Ishikawa (cell line): ENCODE data around the gene GPAM.

Experiments used
- CEBPB ChIP-seq: IDR thresholded peaks from 2 replicates; pipeline ENCODE4 v1.6.1; 2012
- CREB1 ChIP-seq: IDR thresholded peaks from 2 replicates; pipeline ENCODE4 v1.6.1; 2012; ENCODE audit warnings: low read depth
- EGR1 ChIP-seq: IDR thresholded peaks from 2 replicates; pipeline ENCODE4 v1.6.1; 2012
- EP300 ChIP-seq: IDR thresholded peaks from 2 replicates; pipeline ENCODE4 v1.6.1; 2012; ENCODE audit warnings: borderline replicate concordance
- FOXM1 ChIP-seq: IDR thresholded peaks from 2 replicates; pipeline ENCODE4 v1.6.1; 2012; ENCODE audit warnings: low read depth, borderline replicate concordance
- MAX ChIP-seq: IDR thresholded peaks from 2 replicates; pipeline ENCODE4 v1.6.1; 2012
- NFIC ChIP-seq: IDR thresholded peaks from 2 replicates; pipeline ENCODE4 v1.6.1; 2012
- RAD21 ChIP-seq: IDR thresholded peaks from 2 replicates; pipeline ENCODE4 v1.6.1; 2012; ENCODE audit warnings: low read depth
- REST ChIP-seq: IDR thresholded peaks from 2 replicates; pipeline ENCODE4 v1.6.1; 2012; ENCODE audit warnings: low read depth, mild to moderate bottlenecking
- TAF1 ChIP-seq: IDR thresholded peaks from 2 replicates; pipeline ENCODE4 v1.6.1; 2012; ENCODE audit warnings: low read depth, mild to moderate bottlenecking
- TCF12 ChIP-seq: IDR thresholded peaks from 2 replicates; pipeline ENCODE4 v1.6.1; 2012; ENCODE audit warnings: low read depth
- TEAD4 ChIP-seq: IDR thresholded peaks from 2 replicates; pipeline ENCODE4 v1.6.1; 2012
- USF1 ChIP-seq: IDR thresholded peaks from 2 replicates; pipeline ENCODE4 v1.6.1; 2012
- YY1 ChIP-seq: IDR thresholded peaks from 2 replicates; pipeline ENCODE4 v1.6.1; 2012; ENCODE audit warnings: low read depth
- ZBTB7A ChIP-seq: IDR thresholded peaks from 2 replicates; pipeline ENCODE4 v1.6.1; 2012; ENCODE audit warnings: low read depth

GPAM gene

GRCh38 chr10:112195224-112195623 lies 11.7 kb upstream of the GPAM start:
- TF ChIP-seq NFIC (no peak), ZBTB7A (no peak), FOXM1 (no peak), TAF1 (no peak), CREB1 (no peak), RAD21 (no peak), MAX (no peak), EGR1 (no peak), YY1 (no peak), TCF12 (no peak), CEBPB (no peak), TEAD4 (no peak), REST (no peak), EP300 (no peak), USF1 (no peak)

GRCh38 chr10:112191791-112192190 lies 8.2 kb upstream of the GPAM start:
- TF ChIP-seq CEBPB: no peak
- TF ChIP-seq NFIC: no peak
- TF ChIP-seq EGR1: no peak
- no peak for TF ChIP-seq TEAD4
- no peak for TF ChIP-seq YY1
- TF ChIP-seq FOXM1: no peak
- TF ChIP-seq REST: no peak
- no peak for TF ChIP-seq RAD21
- no peak for TF ChIP-seq TAF1
- TF ChIP-seq TCF12: no peak
- TF ChIP-seq MAX: no peak
- TF ChIP-seq USF1: no peak

DNA sequence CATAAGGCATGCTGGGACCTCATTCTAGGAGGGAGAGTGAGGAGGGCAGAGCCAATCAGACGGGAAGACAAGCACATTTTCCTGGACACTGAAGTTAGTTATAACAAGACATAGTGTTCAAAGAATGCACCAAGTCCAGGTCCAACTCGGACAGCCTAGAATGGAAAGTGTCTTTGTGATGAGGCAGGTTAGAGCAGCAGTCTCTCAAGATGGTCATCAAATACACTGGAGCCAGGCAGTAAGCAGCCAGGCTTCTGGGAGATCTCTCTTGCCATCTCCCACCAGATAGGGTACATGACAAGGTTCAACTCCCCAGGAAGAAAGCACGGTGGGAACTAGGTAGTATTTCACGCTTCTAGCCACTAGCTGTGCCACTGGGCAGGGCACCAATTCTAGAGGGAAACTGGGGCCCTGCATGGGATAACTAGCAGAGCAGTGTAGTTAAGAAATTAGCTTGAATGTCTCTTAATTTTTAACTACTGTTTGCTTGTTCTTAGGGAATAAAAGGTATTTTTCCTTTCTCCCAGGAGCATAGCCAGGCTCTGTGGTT lies 7.6 kb upstream of the GPAM start:
- TF ChIP-seq TCF12 (no peak), CREB1 (no peak), CEBPB (no peak), EGR1 (no peak), TAF1 (no peak), FOXM1 (no peak), ZBTB7A (no peak), NFIC (no peak), USF1 (no peak), MAX (no peak), REST (no peak), YY1 (no peak), RAD21 (no peak), EP300 (no peak), TEAD4 (no peak)

GRCh38 chr10:112189465-112189864 lies 5.9 kb upstream of the GPAM start:
- TF ChIP-seq REST (no peak), EP300 (no peak), ZBTB7A (no peak), USF1 (peak; percentile 32; the same call in 1 of the 2 replicates)
